Esophagus muscularis mucosa (tissue), 3 donors: ENCODE data around the gene KITLG.
A peak's percentile ranks its signal among the peaks of the same experiment; 100 is the strongest.

Experiments used
- CTCF ChIP-seq, 3 experiments: fragments of 200-600 bp in 2 of 3; fragments of 450-650 bp in 1 of 3; sonication (generic) in 2 of 3; IDR thresholded peaks; one replicate each; pipeline ENCODE4 v1.5.1; 2017 to 2019; ENCODE audit warnings: antibody characterized with exemption in 3 of 3, mild to moderate bottlenecking in 2 of 3, moderate library complexity in 1 of 3
- POLR2A ChIP-seq: fragments of 450-650 bp; IDR thresholded peaks from one replicate; pipeline ENCODE4 v1.6.1; 2017; ENCODE audit warnings: antibody characterized with exemption, moderate library complexity, mild to moderate bottlenecking, low read depth
- POLR2AphosphoS5 ChIP-seq, 2 donors: sonication (generic); formaldehyde crosslinking; IDR thresholded peaks; one replicate each; pipeline ENCODE4 v1.6.1; 2017; ENCODE audit warnings: antibody characterized with exemption in 2 of 2

- TF ChIP-seq CTCF (IDR thresholded peaks at IDR 0.05) (no peak), POLR2AphosphoS5 (IDR thresholded peaks at IDR 0.05) (peak in 1 of 2 donors; percentile 16), POLR2A (no peak)
Observed at GRCh38 chr12:88509347-88509746, 70.9 kb downstream of the KITLG start.
